Measurements from ENCODE around the gene PTGES2. TPM values are rescaled to one million over a fixed set of nuclear protein-coding genes. Genes with fewer than 3 reads are reported as not detected.
A peak's percentile ranks its signal among the peaks of the same experiment; 100 is the strongest.

PTGES2 gene
- total and polyA plus RNA-seq, 9 of the 15 experiments (the other 6 are each of a cell fraction or from before 2014, with no cell fraction given), result 2.4 to 196 (median 90.1) TPM

DNA sequence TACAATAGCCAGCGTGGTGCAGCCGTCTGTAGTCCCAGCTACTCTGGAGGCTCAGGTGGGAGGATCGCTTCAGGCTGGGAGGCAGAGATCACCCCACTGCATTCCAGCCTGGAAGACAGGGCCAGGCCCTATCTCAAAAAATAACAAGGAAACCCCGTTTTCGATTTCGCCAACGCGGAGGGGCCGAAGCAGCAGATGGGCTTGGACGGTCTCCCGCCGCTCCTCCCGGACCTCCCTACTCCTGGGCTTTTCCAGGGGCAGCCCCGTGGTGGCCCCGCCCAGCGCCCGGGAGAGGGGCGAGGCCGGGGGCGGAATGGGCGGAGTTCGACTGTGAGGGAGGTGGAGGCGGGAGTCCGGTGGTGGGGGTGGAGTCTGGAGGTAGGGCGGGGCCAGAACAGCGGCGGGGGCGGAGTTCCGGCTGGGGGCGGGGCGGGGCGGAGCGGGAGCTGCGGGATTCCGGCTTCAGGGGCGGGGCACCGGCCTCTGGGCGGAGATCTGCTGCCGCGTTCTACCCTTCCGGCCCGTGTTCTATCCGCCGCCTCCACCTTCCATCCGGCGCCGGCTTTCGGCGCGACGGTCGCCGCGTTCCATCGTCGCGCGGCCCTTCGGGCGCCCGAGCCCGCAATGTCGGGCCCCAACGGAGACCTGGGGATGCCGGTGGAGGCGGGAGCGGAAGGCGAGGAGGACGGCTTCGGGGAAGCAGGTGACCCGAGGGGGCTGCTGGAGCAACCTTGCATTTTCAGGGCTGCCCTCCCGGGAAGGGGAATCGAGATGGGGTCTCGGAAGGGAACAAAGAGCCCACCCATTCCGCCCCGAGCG is 32.5 kb upstream of the PTGES2 start, which contains the start of gene BBLN (continued):
- TF ChIP-seq FIP1L1 (IDR thresholded peaks at IDR 0.05; ENCODE audit: low read depth, low read length, poor library complexity, severe bottlenecking) (peak; percentile 96), ZNF551 (CRISPR knock-in tag; IDR thresholded peaks at IDR 0.05) (no peak), TCF7 (IDR thresholded peaks at IDR 0.05; ENCODE audit: borderline replicate concordance) (no peak), RBM17 (IDR thresholded peaks at IDR 0.05; ENCODE audit: borderline replicate concordance, low read depth, low read length) (no peak), ZNF766 (CRISPR knock-in tag; conservative IDR thresholded peaks at IDR 0.05) (no peak), PML (IDR thresholded peaks at IDR 0.05; ENCODE audit: low read length) (peak; percentile 83), ZKSCAN1 (IDR thresholded peaks at IDR 0.05; ENCODE audit: low read depth, low read length) (peak; percentile 70; the same call in 1 of the 2 replicates), SRF (CRISPR knock-in tag; IDR thresholded peaks at IDR 0.05) (peak in 1 of 2 experiments; percentile 17; a peak in 1 of 4 replicates), RBFOX2 (IDR thresholded peaks at IDR 0.05; ENCODE audit: low read depth, low read length) (peak; percentile 98), ZBTB7A (IDR thresholded peaks at IDR 0.05; ENCODE audit: borderline replicate concordance, control insufficient read depth, low read depth, low read length) (peak; percentile 92), CBX1 (IDR thresholded peaks at IDR 0.05; ENCODE audit: low read depth) (no peak), SMAD1 (IDR thresholded peaks at IDR 0.05; ENCODE audit: low read depth, low read length, partially characterized antibody) (peak; percentile 23), ZNF143 (CRISPR knock-in tag; IDR thresholded peaks at IDR 0.05) (no peak), ZNF668 (CRISPR knock-in tag; IDR thresholded peaks at IDR 0.05) (0 out of 2 replicates have a peak, but pooled peaks have one; percentile 36), PYGO2 (tag; IDR thresholded peaks at IDR 0.05) (peak; percentile 65; the same call in 1 of the 2 replicates), ZNF224 (CRISPR knock-in tag; IDR thresholded peaks at IDR 0.05) (no peak), ZBTB8A (IDR thresholded peaks at IDR 0.05; ENCODE audit: partially characterized antibody) (no peak), MBD2 (IDR thresholded peaks at IDR 0.05; ENCODE audit: borderline replicate concordance, low read depth) (no peak), KLF1 (tag; IDR thresholded peaks at IDR 0.05) (peak; percentile 50; the same call in 1 of the 2 replicates), CBFB (CRISPR knock-in tag; IDR thresholded peaks at IDR 0.05) (no peak)
- TF ChIP-seq, protein P1, sequence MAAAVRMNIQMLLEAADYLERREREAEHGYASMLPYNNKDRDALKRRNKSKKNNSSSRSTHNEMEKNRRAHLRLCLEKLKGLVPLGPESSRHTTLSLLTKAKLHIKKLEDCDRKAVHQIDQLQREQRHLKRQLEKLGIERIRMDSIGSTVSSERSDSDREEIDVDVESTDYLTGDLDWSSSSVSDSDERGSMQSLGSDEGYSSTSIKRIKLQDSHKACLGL (CRISPR knock-in tag; IDR thresholded peaks at IDR 0.05; ENCODE audit: borderline replicate concordance, poor library complexity, severe bottlenecking), result peak; percentile 62
- TF ChIP-seq, protein P2, sequence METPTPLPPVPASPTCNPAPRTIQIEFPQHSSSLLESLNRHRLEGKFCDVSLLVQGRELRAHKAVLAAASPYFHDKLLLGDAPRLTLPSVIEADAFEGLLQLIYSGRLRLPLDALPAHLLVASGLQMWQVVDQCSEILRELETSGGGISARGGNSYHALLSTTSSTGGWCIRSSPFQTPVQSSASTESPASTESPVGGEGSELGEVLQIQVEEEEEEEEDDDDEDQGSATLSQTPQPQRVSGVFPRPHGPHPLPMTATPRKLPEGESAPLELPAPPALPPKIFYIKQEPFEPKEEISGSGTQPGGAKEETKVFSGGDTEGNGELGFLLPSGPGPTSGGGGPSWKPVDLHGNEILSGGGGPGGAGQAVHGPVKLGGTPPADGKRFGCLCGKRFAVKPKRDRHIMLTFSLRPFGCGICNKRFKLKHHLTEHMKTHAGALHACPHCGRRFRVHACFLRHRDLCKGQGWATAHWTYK (CRISPR knock-in tag; IDR thresholded peaks at IDR 0.05), result peak; percentile 87
- TF ChIP-seq, protein P3, sequence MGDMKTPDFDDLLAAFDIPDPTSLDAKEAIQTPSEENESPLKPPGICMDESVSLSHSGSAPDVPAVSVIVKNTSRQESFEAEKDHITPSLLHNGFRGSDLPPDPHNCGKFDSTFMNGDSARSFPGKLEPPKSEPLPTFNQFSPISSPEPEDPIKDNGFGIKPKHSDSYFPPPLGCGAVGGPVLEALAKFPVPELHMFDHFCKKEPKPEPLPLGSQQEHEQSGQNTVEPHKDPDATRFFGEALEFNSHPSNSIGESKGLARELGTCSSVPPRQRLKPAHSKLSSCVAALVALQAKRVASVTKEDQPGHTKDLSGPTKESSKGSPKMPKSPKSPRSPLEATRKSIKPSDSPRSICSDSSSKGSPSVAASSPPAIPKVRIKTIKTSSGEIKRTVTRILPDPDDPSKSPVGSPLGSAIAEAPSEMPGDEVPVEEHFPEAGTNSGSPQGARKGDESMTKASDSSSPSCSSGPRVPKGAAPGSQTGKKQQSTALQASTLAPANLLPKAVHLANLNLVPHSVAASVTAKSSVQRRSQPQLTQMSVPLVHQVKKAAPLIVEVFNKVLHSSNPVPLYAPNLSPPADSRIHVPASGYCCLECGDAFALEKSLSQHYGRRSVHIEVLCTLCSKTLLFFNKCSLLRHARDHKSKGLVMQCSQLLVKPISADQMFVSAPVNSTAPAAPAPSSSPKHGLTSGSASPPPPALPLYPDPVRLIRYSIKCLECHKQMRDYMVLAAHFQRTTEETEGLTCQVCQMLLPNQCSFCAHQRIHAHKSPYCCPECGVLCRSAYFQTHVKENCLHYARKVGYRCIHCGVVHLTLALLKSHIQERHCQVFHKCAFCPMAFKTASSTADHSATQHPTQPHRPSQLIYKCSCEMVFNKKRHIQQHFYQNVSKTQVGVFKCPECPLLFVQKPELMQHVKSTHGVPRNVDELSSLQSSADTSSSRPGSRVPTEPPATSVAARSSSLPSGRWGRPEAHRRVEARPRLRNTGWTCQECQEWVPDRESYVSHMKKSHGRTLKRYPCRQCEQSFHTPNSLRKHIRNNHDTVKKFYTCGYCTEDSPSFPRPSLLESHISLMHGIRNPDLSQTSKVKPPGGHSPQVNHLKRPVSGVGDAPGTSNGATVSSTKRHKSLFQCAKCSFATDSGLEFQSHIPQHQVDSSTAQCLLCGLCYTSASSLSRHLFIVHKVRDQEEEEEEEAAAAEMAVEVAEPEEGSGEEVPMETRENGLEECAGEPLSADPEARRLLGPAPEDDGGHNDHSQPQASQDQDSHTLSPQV (IDR thresholded peaks at IDR 0.05), result no peak
